Adrenal gland (tissue), 5 donors: Measurements from ENCODE around the gene IFT172.

ENCODE experiments used
- POLR2A ChIP-seq, 2 donors: fragments of 450-650 bp; IDR thresholded peaks; one replicate each; pipeline ENCODE4 v1.6.1; 2017; ENCODE audit warnings: antibody characterized with exemption in 2 of 2, mild to moderate bottlenecking in 2 of 2, moderate library complexity in 1 of 2
- TF ChIP-seq, protein P1 (sequence below), 6 experiments: fragments of 450-650 bp in 4 of 6; fragments of 200-600 bp in 2 of 6; sonication (generic) in 1 of 6; IDR thresholded peaks; 1 replicate in 5 of 6; 2 replicates in 1 of 6; pipeline versions ENCODE4 v1.5.1 to v1.8.0; 2016 to 2021; ENCODE audit warnings: antibody characterized with exemption in 6 of 6, mild to moderate bottlenecking in 2 of 6, moderate library complexity in 1 of 6
- donor health status: DM: no; HTN: no; CAD: no.

DNA sequence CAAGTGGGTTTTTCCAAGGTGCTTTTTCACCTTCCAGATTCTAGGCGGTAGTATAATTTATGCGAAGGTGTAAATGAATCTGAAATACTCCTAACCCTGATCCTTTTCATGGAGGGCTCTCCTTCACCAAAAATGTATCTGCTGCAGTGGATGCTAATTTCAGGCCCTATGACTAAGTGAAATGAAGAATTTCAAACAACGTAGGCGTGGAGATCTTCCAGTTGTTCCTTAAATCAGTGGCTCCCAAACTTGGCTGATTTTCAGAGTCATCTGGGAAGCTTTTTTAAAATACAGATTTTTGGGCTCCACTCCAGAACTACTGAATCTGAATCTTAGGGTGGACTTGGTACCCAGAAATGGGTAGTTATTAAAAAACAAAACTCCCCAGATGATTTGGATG is 12.6 kb upstream of the IFT172 start:
- TF ChIP-seq, protein P1, sequence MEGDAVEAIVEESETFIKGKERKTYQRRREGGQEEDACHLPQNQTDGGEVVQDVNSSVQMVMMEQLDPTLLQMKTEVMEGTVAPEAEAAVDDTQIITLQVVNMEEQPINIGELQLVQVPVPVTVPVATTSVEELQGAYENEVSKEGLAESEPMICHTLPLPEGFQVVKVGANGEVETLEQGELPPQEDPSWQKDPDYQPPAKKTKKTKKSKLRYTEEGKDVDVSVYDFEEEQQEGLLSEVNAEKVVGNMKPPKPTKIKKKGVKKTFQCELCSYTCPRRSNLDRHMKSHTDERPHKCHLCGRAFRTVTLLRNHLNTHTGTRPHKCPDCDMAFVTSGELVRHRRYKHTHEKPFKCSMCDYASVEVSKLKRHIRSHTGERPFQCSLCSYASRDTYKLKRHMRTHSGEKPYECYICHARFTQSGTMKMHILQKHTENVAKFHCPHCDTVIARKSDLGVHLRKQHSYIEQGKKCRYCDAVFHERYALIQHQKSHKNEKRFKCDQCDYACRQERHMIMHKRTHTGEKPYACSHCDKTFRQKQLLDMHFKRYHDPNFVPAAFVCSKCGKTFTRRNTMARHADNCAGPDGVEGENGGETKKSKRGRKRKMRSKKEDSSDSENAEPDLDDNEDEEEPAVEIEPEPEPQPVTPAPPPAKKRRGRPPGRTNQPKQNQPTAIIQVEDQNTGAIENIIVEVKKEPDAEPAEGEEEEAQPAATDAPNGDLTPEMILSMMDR (IDR thresholded peaks at IDR 0.05), result no peak
- TF ChIP-seq POLR2A (IDR thresholded peaks at IDR 0.05), result no peak
